ENCODE measurements around the gene COA4.

Gene COA4

GRCh38 chr11:73833067-73833466 lies 43.6 kb downstream of the COA4 start:
- no peaks in the 10 kb centered on the region for H3K9me2 ChIP-seq (replicated peaks; ENCODE audit: insufficient read depth, low read length)
- no peak overlapping the region for H3K27ac ChIP-seq (ENCODE audit: low read depth, low read length)
- no peak overlapping the region for H3K4me2 ChIP-seq (ENCODE audit: low read depth, low read length, poor library complexity, severe bottlenecking)
- peaks cover 4% of the 10 kb centered on the region; the same call in 1 of the 2 replicates for H3K79me2 ChIP-seq (ENCODE audit: insufficient read depth, low read length)
- TF ChIP-seq EZH2phosphoT487 (conservative IDR thresholded peaks at IDR 0.05; ENCODE audit: low read length) (no peak), CTCF (IDR thresholded peaks at IDR 0.05; ENCODE audit: insufficient read depth, low read length, poor library complexity, severe bottlenecking) (no peak)
- no peaks in the 10 kb centered on the region for H4K20me1 ChIP-seq (ENCODE audit: low read depth, low read length)
- H3K9me3 ChIP-seq (ENCODE audit: insufficient read depth, low read length) = no peaks in the 10 kb centered on the region
- no peaks in the 10 kb centered on the region for H3K27me3 ChIP-seq (ENCODE audit: low read length)
- 0 out of 2 replicates have a peak, but pooled peaks cover 5% of the 10 kb centered on the region for H3K36me3 ChIP-seq (ENCODE audit: low read length)
- H3F3A ChIP-seq (ENCODE audit: insufficient read depth) = no peaks in the 10 kb centered on the region
- no peak overlapping the region for H3K9ac ChIP-seq (ENCODE audit: low read length)
- H2AFZ ChIP-seq (ENCODE audit: low read depth, low read length, severe bottlenecking) = no peak overlapping the region
- H3K4me3 ChIP-seq (ENCODE audit: insufficient read depth, low read length, poor library complexity, severe bottlenecking) = no peak overlapping the region

GRCh38 chr11:73830261-73830660 lies 46.4 kb downstream of the COA4 start:
- TF ChIP-seq CTCF (IDR thresholded peaks at IDR 0.05; ENCODE audit: insufficient read depth, low read length, poor library complexity, severe bottlenecking) = no peak
- TF ChIP-seq EZH2phosphoT487 (conservative IDR thresholded peaks at IDR 0.05; ENCODE audit: low read length) = no peak
- Histone ChIP-seq H2AFZ (ENCODE audit: low read depth, low read length, severe bottlenecking) (no peak overlapping the region), H3K4me3 (ENCODE audit: insufficient read depth, low read length, poor library complexity, severe bottlenecking) (no peak overlapping the region), H3K9me2 (replicated peaks; ENCODE audit: insufficient read depth, low read length) (no peaks in the 10 kb centered on the region), H3K36me3 (ENCODE audit: low read length) (0 out of 2 replicates have a peak, but pooled peaks cover 5% of the 10 kb centered on the region), H3K9me3 (ENCODE audit: insufficient read depth, low read length) (no peaks in the 10 kb centered on the region), H3K79me2 (ENCODE audit: insufficient read depth, low read length) (peaks cover 4% of the 10 kb centered on the region; the same call in 1 of the 2 replicates), H3F3A (ENCODE audit: insufficient read depth) (no peaks in the 10 kb centered on the region), H3K27me3 (ENCODE audit: low read length) (no peaks in the 10 kb centered on the region), H4K20me1 (ENCODE audit: low read depth, low read length) (no peaks in the 10 kb centered on the region), H3K27ac (ENCODE audit: low read depth, low read length) (no peak overlapping the region), H3K9ac (ENCODE audit: low read length) (no peak overlapping the region), H3K4me2 (ENCODE audit: low read depth, low read length, poor library complexity, severe bottlenecking) (no peak overlapping the region)

Measured in SU-DHL-6 (cell line).